ENCODE measurements around the gene TBC1D9.

Gene TBC1D9

GRCh38 chr4:140756319-140757231 lies at the start of gene TBC1D9:
TBC1D9 (minus strand) TSS chr4:140756385; CDS start chr4:140756045, 340 bp downstream.
- peak within 1 kb of the TSS; percentile 79 for H3K4me3 ChIP-seq (ENCODE audit: low read depth, low read length)
- TF ChIP-seq, protein P1, sequence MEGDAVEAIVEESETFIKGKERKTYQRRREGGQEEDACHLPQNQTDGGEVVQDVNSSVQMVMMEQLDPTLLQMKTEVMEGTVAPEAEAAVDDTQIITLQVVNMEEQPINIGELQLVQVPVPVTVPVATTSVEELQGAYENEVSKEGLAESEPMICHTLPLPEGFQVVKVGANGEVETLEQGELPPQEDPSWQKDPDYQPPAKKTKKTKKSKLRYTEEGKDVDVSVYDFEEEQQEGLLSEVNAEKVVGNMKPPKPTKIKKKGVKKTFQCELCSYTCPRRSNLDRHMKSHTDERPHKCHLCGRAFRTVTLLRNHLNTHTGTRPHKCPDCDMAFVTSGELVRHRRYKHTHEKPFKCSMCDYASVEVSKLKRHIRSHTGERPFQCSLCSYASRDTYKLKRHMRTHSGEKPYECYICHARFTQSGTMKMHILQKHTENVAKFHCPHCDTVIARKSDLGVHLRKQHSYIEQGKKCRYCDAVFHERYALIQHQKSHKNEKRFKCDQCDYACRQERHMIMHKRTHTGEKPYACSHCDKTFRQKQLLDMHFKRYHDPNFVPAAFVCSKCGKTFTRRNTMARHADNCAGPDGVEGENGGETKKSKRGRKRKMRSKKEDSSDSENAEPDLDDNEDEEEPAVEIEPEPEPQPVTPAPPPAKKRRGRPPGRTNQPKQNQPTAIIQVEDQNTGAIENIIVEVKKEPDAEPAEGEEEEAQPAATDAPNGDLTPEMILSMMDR (IDR thresholded peaks at IDR 0.05; ENCODE audit: low read depth, low read length), result no peak

DNA sequence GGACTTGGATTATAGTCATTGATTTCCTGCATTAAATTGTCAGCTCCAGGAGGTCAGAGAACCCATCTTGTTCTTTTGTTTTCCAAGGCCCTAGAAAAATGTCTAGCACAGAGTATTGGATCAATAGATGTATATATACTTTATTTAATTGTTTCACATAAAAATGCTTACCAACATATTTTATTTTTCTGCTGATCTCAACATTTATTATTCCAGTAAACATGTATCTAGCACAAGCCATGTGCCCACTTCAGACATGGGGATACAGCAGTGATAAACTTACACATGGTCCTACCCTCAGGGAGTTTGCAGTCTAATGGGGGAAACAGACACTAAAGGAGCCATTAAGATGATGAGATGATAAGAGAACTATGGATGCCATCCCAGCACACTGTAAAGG lies 49.1 kb upstream of the TBC1D9 start:
- TF ChIP-seq, protein P1 (IDR thresholded peaks at IDR 0.05; ENCODE audit: low read depth, low read length), result no peak
- H3K4me3 ChIP-seq (ENCODE audit: low read depth, low read length), result no peak overlapping the region

- TF ChIP-seq, protein P1 (IDR thresholded peaks at IDR 0.05; ENCODE audit: low read depth, low read length), result no peak
- no peak overlapping the region for H3K4me3 ChIP-seq (ENCODE audit: low read depth, low read length)
Observed at GRCh38 chr4:140802591-140802990, 46.4 kb upstream of the TBC1D9 start.

GRCh38 chr4:140800666-140801065 lies 44.5 kb upstream of the TBC1D9 start:
- H3K4me3 ChIP-seq (ENCODE audit: low read depth, low read length), result no peak overlapping the region

GRCh38 chr4:140799686-140800225 lies 43.6 kb upstream of the TBC1D9 start:
- TF ChIP-seq, protein P1 (IDR thresholded peaks at IDR 0.05; ENCODE audit: low read depth, low read length), result no peak
- no peak overlapping the region for H3K4me3 ChIP-seq (ENCODE audit: low read depth, low read length)

More at GRCh38 chr4:140800666-140801065, 44.5 kb upstream of the TBC1D9 start:
- TF ChIP-seq, protein P1 (IDR thresholded peaks at IDR 0.05; ENCODE audit: low read depth, low read length), result no peak

- no peak overlapping the region for H3K4me3 ChIP-seq (ENCODE audit: low read depth, low read length)
- TF ChIP-seq, protein P1 (IDR thresholded peaks at IDR 0.05; ENCODE audit: low read depth, low read length), result no peak
Observed at GRCh38 chr4:140793291-140793690, 37.1 kb upstream of the TBC1D9 start.

- TF ChIP-seq, protein P1 (IDR thresholded peaks at IDR 0.05; ENCODE audit: low read depth, low read length), result no peak
- H3K4me3 ChIP-seq (ENCODE audit: low read depth, low read length), result no peak overlapping the region
Observed at GRCh38 chr4:140790765-140791164, 34.6 kb upstream of the TBC1D9 start.

All from WI38 (cell line).